ENCODE measurements around the gene TCEANC.
"Not testable (repeated sequence)": the region's sequence is repeated elsewhere in the genome, so short reads cannot be mapped to it uniquely, and the experiment has no call there.

Gene TCEANC

DNA sequence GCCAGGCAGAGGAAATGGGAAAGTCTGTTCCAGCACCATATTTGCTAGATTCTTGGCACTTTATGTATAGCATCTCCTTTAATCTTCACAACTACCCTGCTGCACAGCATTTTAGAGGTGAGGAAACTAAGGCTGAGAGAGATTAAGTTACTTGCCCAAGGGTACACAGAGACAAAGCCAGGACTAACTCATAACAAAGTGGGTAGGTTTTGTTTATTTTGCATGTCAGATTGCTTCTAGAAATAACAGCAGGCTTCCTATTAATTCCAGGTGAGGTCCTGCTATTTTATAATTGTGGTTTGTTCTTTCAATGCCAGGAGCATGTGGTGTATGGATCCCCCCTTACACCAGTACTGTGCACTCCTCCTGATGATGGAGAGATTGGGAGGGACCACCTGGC, 15.0 kb downstream of the TCEANC start:
- TF ChIP-seq, protein P1, sequence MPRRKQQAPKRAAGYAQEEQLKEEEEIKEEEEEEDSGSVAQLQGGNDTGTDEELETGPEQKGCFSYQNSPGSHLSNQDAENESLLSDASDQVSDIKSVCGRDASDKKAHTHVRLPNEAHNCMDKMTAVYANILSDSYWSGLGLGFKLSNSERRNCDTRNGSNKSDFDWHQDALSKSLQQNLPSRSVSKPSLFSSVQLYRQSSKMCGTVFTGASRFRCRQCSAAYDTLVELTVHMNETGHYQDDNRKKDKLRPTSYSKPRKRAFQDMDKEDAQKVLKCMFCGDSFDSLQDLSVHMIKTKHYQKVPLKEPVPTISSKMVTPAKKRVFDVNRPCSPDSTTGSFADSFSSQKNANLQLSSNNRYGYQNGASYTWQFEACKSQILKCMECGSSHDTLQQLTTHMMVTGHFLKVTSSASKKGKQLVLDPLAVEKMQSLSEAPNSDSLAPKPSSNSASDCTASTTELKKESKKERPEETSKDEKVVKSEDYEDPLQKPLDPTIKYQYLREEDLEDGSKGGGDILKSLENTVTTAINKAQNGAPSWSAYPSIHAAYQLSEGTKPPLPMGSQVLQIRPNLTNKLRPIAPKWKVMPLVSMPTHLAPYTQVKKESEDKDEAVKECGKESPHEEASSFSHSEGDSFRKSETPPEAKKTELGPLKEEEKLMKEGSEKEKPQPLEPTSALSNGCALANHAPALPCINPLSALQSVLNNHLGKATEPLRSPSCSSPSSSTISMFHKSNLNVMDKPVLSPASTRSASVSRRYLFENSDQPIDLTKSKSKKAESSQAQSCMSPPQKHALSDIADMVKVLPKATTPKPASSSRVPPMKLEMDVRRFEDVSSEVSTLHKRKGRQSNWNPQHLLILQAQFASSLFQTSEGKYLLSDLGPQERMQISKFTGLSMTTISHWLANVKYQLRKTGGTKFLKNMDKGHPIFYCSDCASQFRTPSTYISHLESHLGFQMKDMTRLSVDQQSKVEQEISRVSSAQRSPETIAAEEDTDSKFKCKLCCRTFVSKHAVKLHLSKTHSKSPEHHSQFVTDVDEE (CRISPR knock-in tag; IDR thresholded peaks at IDR 0.05), result no peak
- no peak for TF ChIP-seq ESRRG (CRISPR knock-in tag; IDR thresholded peaks at IDR 0.05)
- TF ChIP-seq RARB (CRISPR knock-in tag; IDR thresholded peaks at IDR 0.05), result no peak
- no peak for TF ChIP-seq ZNF565 (CRISPR knock-in tag; conservative IDR thresholded peaks at IDR 0.05; ENCODE audit: low read depth)
- TF ChIP-seq, protein P2, sequence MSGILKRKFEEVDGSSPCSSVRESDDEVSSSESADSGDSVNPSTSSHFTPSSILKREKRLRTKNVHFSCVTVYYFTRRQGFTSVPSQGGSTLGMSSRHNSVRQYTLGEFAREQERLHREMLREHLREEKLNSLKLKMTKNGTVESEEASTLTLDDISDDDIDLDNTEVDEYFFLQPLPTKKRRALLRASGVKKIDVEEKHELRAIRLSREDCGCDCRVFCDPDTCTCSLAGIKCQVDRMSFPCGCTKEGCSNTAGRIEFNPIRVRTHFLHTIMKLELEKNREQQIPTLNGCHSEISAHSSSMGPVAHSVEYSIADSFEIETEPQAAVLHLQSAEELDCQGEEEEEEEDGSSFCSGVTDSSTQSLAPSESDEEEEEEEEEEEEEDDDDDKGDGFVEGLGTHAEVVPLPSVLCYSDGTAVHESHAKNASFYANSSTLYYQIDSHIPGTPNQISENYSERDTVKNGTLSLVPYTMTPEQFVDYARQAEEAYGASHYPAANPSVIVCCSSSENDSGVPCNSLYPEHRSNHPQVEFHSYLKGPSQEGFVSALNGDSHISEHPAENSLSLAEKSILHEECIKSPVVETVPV (CRISPR knock-in tag; IDR thresholded peaks at IDR 0.05), result no peak
- TF ChIP-seq TOX (CRISPR knock-in tag; IDR thresholded peaks at IDR 0.05; ENCODE audit: borderline replicate concordance), result no peak
- no peak for TF ChIP-seq CSDC2 (CRISPR knock-in tag; IDR thresholded peaks at IDR 0.05)
- TF ChIP-seq ARNTL (CRISPR knock-in tag; IDR thresholded peaks at IDR 0.05; ENCODE audit: borderline replicate concordance, low read depth), result no peak
- no peak for TF ChIP-seq ISL1 (CRISPR knock-in tag; IDR thresholded peaks at IDR 0.05)
- no peak for TF ChIP-seq ZNF70 (CRISPR knock-in tag; IDR thresholded peaks at IDR 0.05)
- TF ChIP-seq, protein P3, sequence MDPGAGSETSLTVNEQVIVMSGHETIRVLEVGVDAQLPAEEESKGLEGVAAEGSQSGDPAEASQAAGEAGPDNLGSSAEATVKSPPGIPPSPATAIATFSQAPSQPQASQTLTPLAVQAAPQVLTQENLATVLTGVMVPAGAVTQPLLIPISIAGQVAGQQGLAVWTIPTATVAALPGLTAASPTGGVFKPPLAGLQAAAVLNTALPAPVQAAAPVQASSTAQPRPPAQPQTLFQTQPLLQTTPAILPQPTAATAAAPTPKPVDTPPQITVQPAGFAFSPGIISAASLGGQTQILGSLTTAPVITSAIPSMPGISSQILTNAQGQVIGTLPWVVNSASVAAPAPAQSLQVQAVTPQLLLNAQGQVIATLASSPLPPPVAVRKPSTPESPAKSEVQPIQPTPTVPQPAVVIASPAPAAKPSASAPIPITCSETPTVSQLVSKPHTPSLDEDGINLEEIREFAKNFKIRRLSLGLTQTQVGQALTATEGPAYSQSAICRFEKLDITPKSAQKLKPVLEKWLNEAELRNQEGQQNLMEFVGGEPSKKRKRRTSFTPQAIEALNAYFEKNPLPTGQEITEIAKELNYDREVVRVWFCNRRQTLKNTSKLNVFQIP (CRISPR knock-in tag; IDR thresholded peaks at IDR 0.05; ENCODE audit: borderline replicate concordance, low read depth), result no peak
- no peak for TF ChIP-seq ZNF8 (CRISPR knock-in tag; IDR thresholded peaks at IDR 0.05)
- TF ChIP-seq ZC3H10 (CRISPR knock-in tag; IDR thresholded peaks at IDR 0.05), result no peak
- TF ChIP-seq, protein P4, sequence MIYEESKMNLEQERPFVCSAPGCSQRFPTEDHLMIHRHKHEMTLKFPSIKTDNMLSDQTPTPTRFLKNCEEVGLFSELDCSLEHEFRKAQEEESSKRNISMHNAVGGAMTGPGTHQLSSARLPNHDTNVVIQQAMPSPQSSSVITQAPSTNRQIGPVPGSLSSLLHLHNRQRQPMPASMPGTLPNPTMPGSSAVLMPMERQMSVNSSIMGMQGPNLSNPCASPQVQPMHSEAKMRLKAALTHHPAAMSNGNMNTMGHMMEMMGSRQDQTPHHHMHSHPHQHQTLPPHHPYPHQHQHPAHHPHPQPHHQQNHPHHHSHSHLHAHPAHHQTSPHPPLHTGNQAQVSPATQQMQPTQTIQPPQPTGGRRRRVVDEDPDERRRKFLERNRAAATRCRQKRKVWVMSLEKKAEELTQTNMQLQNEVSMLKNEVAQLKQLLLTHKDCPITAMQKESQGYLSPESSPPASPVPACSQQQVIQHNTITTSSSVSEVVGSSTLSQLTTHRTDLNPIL (CRISPR knock-in tag; IDR thresholded peaks at IDR 0.05; ENCODE audit: low read depth), result no peak
- no peak for TF ChIP-seq ZFP30 (CRISPR knock-in tag; IDR thresholded peaks at IDR 0.05)
- TF ChIP-seq OSR1 (CRISPR knock-in tag; IDR thresholded peaks at IDR 0.05), result no peak
- TF ChIP-seq GLIS3 (CRISPR knock-in tag; IDR thresholded peaks at IDR 0.05), result no peak
- no peak for TF ChIP-seq SNAI2 (CRISPR knock-in tag; IDR thresholded peaks at IDR 0.05)
- TF ChIP-seq, protein P5, sequence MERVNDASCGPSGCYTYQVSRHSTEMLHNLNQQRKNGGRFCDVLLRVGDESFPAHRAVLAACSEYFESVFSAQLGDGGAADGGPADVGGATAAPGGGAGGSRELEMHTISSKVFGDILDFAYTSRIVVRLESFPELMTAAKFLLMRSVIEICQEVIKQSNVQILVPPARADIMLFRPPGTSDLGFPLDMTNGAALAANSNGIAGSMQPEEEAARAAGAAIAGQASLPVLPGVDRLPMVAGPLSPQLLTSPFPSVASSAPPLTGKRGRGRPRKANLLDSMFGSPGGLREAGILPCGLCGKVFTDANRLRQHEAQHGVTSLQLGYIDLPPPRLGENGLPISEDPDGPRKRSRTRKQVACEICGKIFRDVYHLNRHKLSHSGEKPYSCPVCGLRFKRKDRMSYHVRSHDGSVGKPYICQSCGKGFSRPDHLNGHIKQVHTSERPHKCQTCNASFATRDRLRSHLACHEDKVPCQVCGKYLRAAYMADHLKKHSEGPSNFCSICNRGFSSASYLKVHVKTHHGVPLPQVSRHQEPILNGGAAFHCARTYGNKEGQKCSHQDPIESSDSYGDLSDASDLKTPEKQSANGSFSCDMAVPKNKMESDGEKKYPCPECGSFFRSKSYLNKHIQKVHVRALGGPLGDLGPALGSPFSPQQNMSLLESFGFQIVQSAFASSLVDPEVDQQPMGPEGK (CRISPR knock-in tag; IDR thresholded peaks at IDR 0.05; ENCODE audit: borderline replicate concordance), result no peak
- TF ChIP-seq BACH2 (CRISPR knock-in tag; IDR thresholded peaks at IDR 0.05; ENCODE audit: borderline replicate concordance), result no peak
- no peak for ATAC-seq

DNA sequence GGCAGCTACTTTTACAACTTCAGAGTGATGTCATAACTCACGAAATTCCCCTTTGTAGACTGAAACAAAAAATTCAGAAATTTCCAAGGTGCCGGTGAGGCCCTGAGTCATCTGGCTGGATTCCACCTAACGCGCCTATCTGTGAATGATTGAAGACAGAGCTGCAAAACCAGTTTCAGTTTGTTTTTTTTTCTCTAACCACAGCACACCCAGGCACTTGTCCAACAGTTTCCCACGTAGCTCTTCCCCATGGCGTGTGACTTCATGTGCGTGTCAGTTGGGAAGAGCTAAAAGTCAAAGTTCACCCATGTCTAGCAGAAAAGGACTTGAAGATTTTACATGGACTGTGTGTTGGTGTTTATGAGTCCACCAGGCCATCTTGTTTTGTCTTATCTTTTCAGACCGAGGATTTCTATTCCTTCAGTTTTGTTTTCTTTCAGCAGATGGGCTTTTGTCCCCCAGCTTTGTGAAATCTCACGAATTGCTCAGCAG, 16.4 kb downstream of the TCEANC start:
- TF ChIP-seq, protein P4 (CRISPR knock-in tag; IDR thresholded peaks at IDR 0.05; ENCODE audit: low read depth), result no peak
- TF ChIP-seq TCF4 (CRISPR knock-in tag; IDR thresholded peaks at IDR 0.05; ENCODE audit: borderline replicate concordance) (no peak), ISL1 (CRISPR knock-in tag; IDR thresholded peaks at IDR 0.05) (peak; percentile 33), ZFP3 (CRISPR knock-in tag; IDR thresholded peaks at IDR 0.05) (no peak), TOX (CRISPR knock-in tag; IDR thresholded peaks at IDR 0.05; ENCODE audit: borderline replicate concordance) (peak; percentile 64; the same call in 1 of the 2 replicates), ZFP30 (CRISPR knock-in tag; IDR thresholded peaks at IDR 0.05) (no peak), CSDC2 (CRISPR knock-in tag; IDR thresholded peaks at IDR 0.05) (no peak), ESRRG (CRISPR knock-in tag; IDR thresholded peaks at IDR 0.05) (no peak), ZC3H10 (CRISPR knock-in tag; IDR thresholded peaks at IDR 0.05) (no peak), SNAI2 (CRISPR knock-in tag; IDR thresholded peaks at IDR 0.05) (no peak), ARNTL (CRISPR knock-in tag; IDR thresholded peaks at IDR 0.05; ENCODE audit: borderline replicate concordance, low read depth) (no peak)
- ATAC-seq, result peak; percentile 87

DNA sequence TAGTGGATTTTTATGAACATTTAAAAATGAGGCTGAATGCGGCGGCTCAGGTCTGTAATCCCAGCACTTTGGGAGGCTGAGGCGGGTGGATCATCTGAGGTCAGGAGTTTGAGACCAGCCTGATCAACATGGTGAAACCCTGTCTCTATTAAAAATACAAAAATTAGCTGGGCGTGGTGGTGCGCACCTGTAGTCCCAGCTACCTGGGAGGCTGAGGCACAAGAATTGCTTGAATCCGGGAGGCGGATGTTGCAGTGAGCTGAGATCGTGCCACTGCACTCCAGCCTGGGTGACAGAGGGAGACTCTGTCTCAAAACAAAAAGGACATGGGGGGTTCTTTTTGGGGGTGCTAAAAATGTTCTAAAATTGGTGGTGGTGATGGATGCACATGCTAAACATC, 16.8 kb downstream of the TCEANC start:
- not testable (repeated sequence) for ATAC-seq
